HG02798 (cell line): ENCODE data around the gene TM4SF20.
A peak's percentile ranks its signal among the peaks of the same experiment; 100 is the strongest.

Experiments
- ATAC-seq: cut with Tn5 transposase; IDR thresholded peaks from one replicate; pipeline ENCODE4 v1.9.1; 2021; ENCODE audit warnings: mild to moderate bottlenecking; ENCODE audit not compliant: unreplicated experiment, poor library complexity

The TM4SF20 gene, protein sequence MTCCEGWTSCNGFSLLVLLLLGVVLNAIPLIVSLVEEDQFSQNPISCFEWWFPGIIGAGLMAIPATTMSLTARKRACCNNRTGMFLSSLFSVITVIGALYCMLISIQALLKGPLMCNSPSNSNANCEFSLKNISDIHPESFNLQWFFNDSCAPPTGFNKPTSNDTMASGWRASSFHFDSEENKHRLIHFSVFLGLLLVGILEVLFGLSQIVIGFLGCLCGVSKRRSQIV

DNA sequence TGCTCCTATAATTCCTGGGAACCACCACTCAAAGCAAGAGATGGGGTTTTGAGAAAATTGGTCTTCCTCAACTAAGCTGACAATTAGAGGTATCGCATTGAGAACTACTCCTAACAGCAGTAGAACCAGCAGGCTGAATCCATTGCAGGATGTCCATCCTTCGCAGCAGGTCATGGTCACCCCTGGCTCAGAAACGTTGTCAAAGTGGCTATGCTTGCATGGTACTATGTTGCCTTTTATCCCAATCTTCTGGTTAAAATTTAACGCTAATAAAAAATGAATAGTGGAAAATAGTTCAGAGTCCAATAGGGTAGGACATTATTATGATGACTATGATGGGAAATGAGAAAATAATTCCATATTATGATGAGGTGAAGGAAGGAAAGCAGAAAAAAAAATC is at the start of gene TM4SF20:
TSS of gene TM4SF20 (minus strand) at position 212 of the 400 bp plus-strand sequence. CDS start at position 174, 38 bp downstream.
- no peak for ATAC-seq

DNA sequence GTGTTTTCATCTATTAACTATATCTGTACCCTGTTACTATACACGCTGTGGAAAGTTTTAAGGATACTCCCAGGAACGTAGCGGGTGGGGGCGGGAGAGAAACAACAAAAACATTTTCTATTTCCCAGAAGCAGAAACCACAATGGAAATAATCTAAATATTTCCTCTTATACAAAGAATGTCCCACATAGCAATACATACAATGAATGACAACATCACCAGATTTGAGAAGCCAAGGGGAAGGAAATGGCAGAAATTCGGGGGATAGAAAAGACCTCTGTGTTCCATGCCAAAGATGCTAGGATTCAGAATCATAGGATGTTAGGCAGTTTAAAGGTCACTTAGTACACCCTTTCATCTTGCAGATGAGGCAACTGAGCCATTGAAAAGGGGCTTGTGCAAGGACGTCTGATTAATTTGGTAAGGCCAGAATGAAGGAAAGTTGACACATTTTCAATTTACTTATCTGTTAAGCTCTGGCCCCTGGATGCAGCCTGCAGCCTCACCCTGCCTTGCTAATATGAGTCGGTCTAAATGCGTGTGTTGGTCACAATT is 49.7 kb upstream of the TM4SF20 start:
- no peak for ATAC-seq

DNA sequence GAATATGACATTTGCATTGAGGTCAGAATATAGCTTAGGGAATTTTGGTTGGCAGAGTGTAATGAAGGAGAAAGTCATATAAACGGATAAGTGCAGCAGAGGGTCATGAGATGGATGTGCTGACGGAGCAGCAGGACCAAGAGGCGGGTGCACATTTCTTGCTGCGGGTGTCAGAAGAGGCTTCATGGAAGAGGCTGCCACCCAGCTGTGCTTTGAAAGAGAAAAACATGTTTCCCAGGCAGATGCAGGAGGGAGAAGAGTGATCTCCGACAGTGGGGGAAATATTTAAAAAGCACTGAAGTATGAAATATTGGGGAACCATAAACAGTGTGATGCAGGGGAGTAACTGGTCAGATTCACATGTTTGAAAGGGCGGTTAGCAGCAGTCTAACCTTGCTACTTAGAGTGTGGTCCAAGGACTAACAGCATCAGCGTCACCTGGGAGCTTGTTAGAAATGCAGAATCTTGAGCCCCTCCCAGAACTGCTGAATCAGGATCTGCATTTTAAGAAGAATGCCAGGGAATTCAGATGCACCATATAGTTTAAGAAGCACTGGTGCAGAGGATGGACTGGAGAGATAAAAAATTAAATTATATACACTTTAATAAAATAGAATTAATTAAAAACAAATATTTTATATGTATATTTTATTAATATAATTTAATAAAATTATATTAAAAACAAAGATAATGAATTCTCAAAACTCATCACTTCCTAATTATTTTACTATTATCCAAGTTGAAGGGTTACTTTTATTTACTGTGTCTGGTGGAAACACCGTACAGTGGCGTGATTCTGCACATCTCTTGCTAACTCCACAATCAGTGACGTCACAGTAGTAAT is 44.8 kb upstream of the TM4SF20 start:
- ATAC-seq, result no peak

DNA sequence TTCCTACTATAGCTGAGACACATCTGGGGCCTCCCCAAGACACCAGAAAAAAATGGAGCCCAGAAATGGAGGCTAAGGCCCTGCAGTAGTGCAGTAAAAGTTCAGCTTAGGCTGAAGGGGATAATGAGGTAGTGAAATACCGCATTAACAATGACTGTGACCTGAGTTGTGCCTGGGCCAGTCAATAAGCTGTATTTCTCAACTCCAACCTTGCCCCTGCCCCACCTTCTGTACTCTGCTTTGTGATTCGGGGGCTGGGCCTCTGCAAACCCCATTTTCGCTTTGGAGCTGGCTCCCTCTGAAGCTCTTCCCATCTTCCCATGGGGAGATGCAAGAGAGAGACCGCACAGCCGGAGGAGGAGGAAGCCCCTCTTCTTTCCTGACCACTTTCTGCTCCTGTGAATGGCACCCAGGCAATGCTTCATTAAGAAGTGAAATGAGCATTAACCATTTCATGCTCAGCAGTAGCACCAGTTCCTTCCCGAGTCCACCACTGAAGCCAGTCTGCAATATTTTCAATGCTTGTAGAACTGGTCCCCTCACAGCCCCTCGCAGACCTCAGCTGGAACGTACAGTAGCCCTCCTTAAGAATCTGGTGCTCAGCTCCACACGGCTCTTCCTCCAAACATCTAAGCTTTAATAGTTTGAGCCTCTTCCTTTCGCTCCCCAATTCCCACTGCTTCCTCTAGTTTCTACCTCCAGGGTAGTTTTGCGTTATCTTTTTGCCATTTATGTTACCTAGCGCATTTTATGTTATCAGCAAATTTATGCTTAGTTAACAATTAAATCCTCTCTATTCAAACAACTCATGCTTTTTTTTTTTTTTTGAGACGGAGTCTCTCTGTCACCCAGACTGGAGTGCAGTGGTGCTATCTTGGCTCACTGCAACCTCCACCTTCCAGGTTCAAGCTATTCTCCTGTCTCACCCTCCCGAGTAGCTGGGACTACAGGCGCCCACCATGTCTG is 41.3 kb upstream of the TM4SF20 start:
- no peak for ATAC-seq

DNA sequence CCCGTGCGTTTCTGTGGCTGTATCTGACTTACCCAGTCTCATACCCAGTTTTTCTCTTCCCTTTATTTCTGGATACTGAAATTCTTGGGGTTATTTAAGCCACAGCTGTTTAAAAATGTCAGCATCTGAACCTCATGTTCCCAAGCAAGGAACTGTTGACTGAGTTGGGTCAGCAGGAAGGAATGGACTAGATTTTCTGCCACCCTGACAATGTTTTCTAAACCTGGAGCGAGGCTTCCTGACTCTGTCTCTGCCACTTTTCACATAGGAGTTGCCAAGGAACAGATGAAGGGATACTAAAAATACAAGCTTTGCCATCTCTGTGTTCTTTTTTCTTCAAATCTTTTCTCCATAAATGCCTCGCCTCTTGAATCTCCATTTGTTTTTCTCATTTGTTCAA is 37.6 kb upstream of the TM4SF20 start:
- ATAC-seq, result no peak

DNA sequence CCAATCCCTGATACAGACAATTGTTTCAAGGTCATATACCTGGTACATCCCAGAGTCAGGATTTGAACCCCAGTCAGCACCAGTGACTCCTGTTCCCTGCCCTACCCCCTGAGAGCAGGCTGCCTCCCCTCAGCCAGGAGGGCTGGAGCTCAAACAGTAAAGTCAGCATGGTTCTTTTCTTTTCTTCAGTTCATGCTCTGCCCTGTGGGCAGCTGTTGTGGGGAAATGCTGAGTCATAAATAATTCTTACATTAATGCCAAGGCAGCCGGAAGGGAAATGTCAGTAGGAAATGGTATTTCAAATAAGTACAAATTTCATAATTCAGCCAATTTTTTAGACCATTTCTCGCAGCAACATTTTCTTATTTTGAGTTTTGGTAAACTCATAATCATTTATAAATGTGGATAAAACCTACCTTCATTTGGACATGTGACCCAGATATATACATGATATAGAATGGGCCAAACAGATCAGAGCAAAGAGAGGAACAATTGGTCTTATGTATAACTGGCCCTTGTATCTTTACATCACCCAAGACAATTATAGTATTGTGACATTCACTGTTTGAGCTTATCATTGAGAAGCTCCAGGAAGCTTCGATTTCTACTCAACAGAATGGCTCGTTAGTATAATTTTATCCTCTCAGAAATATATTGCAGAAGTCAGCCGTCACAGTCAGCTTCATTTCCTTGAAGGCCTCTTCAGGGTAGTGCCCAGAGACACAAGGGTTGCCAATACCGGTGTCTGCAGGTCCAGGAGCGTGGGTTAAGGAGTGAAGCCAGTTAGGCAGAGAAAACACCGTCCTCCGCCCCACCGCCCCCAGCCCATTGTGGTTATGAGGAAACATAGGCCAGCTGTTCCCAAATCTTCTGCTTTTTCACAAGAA is 36.7 kb upstream of the TM4SF20 start:
- ATAC-seq, result peak; percentile 30

DNA sequence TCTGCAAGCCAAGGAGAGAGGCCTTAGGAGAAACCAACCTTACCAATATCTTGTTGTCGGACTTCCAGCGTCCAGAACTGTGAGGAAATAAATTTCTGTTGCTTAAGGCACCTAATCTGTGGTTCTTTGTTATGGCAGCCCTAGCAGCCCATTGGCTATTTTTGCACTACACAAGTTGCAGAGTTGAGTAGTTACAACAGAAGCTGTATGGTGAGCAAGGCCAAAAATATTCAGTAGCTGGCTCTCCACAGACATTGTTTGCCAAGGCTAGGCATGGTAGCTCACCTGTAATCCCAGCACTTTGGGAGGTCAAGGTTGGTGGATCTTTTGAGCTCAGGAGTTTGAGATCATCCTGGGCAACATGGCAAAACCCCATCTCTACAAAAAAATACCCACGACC is 35.7 kb upstream of the TM4SF20 start:
- no peak for ATAC-seq

DNA sequence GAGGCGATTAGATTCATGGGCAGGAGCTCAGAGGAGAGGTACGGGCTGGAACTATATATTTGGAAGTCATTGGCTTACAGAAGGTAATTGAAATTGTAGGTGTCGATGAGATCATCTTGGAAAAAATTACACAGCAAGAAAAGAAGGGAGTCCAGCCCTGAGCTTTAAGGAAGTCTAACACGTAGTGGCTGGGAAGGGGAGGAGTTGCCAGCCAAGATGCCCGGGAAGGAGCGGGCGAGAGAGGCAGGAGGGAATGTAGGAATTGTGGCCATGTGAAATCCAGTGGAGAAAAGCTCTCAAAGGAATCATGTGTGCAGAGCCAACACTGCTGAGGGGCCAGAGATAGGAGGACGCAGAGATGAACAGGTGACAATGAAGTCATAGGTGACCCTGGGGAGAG is 34.3 kb upstream of the TM4SF20 start:
- no peak for ATAC-seq

DNA sequence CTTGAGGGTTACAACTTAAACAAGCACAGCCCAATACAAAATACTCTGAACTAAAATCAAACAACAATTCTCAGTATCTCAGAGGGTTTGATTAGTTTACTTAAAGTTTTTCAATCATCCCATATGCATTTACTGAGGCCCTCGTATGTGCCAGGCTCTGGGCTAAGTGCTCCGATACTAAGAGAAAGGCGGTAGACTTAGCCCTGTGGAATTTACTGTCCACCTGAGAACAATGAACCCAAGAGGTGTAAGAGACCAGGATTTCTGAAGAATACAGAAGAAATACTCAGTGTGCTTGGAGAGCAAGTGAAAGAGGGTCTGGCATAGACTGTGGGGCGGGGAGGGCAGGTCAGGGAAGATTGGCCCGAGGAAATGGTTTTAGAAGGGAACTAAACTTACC is 33.8 kb upstream of the TM4SF20 start:
- ATAC-seq, result no peak

DNA sequence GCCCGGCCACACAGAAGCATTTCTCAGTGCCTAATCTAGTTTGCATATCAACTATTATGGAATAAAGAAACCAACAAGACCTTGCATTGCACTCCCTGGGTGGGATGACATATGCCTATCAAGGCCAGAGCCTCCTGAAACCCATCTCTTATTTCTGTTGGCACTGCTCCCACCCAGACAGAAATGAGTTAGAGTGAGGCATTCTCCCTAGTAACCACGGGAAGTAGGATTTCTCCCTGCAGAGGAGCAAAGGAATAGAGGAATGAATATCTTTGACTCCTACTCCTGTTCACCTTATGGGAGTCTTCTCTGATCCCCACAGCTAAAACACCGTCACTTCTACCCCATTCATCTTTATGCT is 32.9 kb upstream of the TM4SF20 start:
- no peak for ATAC-seq

DNA sequence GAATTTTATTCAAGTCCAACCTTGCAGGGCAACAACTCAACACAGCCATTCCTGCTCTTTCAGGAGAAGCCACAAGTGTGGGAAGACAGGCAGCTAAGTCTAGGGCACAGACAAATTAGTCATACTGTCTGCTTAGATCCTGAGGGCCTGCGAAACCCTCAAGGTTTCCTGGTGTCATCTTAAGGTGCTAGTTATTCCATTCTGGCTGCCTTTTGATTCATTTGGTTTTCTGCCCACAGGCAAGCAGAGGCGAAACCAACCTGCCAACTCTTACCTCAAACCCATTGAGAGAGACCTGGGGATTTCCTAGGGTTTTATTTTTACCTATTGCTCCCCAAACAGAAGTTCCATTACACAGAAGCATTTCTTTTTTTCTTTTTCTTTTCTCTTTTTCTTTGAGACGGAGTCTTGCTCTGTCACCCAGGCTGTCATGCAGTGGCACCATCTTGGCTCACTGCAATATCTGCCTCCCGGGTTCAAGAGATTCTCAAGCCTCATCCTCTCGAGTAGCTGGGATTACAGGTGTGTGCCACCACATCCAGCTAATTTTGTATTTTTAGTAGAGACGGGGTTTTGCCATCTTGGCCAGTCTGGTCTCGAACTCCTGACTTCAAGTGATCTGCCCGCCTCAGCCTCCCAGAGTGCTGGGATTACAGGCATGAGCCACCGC is 32.3 kb upstream of the TM4SF20 start:
- ATAC-seq, result peak; percentile 87

DNA sequence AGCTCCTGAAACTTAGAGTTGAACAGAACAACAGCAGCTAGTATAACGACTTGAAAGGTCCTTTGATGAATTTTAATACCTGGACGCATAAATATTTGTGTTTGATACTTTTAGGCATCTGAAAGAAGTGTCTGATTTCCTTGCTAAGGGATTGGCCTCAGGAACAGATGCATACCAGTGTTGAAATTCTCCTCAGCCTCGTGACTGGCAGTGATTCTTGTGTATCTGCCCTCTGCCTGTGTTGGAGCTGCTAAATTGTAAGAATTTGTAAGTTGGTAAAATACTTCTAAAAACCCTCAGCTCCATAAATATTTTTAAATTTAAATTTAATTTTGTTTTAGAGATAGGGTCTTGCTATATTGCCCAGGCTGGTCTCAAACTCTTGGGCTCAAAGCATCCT is 31.1 kb upstream of the TM4SF20 start:
- no peak for ATAC-seq

DNA sequence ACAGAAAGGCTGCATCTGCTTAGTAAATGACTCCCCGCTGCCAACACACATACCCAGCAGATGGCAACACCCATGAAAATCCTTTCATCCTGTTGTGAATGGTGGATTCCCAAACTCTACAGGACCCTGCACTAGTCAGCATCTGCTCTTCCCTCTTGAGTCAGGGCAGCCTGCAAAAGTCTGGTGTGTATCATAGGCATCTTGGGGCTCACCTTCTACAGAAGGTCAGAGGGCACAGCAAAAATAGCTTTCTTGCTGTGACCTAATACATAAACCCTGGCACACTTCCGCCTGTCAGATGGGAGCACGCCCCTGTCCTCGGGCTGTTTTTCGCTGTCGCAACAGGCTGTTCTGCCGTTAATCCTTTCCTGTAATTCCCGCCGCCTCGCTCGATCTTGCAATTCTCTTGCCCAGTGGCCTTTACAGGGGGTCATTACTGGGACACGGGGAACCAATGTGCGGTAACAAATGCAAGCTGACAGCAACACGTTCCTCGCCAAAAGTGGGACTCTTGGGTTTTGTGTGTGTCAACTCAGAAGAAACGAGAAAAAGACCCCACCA is 28.6 kb upstream of the TM4SF20 start:
- no peak for ATAC-seq

DNA sequence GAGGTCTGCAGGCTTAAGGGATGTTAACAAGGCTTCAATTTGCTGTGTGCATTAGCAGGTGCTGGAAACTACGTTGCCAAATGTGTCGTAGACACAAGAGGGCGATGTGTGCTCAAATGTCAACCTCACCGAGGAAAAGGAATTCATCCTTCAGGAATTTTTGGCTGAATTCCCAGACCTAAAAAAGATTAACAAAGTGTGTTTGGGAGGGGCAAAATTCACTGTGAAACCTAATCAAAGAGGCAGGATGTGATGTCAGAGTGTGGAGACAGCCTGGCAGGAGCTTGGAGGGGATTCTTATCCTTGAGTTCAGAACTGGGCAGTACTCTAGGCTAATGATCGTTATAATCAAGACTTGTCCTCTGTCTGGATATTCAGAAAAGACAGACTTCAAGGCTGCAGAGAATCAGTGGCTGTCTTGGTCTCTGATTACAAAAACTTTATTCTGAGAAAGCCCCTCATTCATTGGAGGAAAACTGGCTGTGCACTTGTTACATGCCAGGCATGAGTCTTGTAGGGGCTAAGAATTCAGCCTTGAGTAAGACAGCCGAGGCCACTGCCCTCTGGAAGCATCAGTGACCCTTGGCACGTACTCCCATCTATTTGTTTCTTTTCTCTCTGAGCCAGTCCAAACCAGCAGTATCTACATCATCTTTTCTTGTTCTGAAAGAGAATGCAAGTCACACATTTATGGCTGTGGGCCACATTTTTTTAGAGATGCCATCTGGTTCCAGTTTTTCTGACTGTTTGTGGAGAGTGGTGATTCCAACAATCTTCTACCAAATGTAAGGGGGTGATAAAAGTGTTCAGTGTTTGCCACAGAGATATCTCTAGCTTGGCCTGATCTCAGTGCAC is 27.3 kb upstream of the TM4SF20 start:
- peak; percentile 47 for ATAC-seq

DNA sequence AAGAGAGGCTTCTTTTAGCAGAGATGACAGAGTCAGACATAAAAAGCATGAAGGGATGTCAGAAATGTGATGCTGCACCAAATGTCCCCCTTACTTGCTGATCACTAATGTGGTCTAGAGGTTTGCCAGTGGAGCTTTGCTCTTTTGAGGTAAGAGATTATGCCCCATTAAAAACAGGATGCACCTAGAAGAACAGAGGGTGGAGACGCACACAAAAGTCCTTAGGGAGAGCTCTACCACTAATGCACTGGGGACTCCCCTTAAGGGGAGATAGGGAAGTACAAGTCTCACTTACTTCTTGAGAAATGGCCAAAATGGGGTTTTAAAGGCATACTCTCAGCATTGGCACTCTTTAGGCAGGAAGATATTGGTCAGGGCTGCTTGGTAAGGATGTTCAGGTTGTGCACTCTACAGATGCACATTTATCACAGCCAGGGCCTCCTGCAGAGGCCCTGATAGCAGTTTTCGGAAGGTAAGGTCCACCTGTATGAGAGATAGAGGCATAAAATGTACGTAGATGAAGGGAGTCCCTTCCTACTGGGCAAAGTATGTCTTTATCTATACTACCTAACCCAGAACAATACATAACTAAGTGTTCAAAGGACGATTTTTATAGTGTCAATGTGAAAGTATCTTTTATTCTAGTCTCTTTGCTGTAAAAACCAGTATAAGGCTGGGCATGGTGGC is 25.6 kb upstream of the TM4SF20 start:
- no peak for ATAC-seq

DNA sequence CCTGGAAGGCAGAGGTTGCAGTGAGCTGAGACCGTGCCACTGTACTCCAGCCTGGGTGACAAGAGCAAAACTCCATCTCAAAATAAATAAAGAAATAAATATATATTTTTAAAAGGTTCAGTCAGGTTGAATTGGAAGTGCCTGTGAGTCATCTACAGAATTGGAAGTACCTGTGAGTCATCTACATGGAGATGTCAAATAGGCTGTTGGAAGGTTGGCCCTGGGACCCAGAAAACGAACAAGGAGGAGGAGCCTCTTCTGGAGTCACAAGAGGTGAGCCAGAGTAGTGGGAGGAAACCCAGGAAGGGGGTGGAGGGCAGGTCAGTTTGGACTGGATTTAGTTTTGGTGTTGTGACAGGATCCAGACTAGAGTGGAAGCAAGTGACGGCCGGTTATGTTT is 23.9 kb upstream of the TM4SF20 start:
- no peak for ATAC-seq

DNA sequence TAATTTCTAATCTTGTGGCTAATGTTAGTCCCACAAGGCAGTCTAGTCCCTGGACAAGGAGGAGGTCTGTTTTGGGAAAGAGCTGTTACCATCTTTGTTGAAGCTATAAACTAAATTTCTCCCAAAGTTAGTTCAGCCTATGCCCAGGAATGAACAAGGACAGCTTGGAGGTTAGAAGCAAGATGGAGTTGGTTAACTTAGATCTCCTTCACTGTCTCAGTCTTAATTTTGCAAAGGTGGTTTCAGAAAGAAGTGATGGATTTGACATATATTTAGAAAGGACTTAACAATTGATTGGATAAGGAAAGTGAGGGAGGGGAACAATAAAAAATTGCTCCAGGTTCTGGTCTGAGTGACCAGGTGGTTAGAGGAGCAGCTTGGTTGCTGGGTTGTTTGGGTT is 23.2 kb upstream of the TM4SF20 start:
- ATAC-seq, result no peak
